GM19043 (cell line): Measurements from ENCODE around the gene TBC1D8B.

Experiments used
- ATAC-seq: cut with Tn5 transposase; IDR thresholded peaks from one replicate; pipeline ENCODE4 v1.9.1; 2021; ENCODE audit warnings: low read depth; ENCODE audit not compliant: unreplicated experiment

Gene TBC1D8B

GRCh38 chrX:106894978-106895452 lies 92.5 kb downstream of the TBC1D8B start:
- no peak for ATAC-seq

- ATAC-seq = no peak
Measured at GRCh38 chrX:106897259-106897658, 94.8 kb downstream of the TBC1D8B start.

- ATAC-seq = no peak
Measured at GRCh38 chrX:106898462-106898861, 96.0 kb downstream of the TBC1D8B start.

GRCh38 chrX:106899276-106899675 lies 96.8 kb downstream of the TBC1D8B start:
- ATAC-seq = no peak

GRCh38 chrX:106899841-106900240 lies 97.4 kb downstream of the TBC1D8B start:
- no peak for ATAC-seq

- ATAC-seq = no peak
Measured at GRCh38 chrX:106901341-106901740, 98.9 kb downstream of the TBC1D8B start.

- ATAC-seq = no peak
Measured at GRCh38 chrX:106901781-106902219, 99.3 kb downstream of the TBC1D8B start.

- ATAC-seq = no peak
Measured at GRCh38 chrX:106902684-106903083, 100.2 kb downstream of the TBC1D8B start.

- ATAC-seq = no peak
Measured at GRCh38 chrX:106903291-106903824, 100.9 kb downstream of the TBC1D8B start, which contains the start of gene RIPPLY1. Gene RIPPLY1 (minus strand): TSS chrX:106903341. CDS start chrX:106903287, 54 bp downstream.

GRCh38 chrX:106903856-106904528 lies 101.5 kb downstream of the TBC1D8B start:
- ATAC-seq = no peak

GRCh38 chrX:106905064-106905708 lies 102.7 kb downstream of the TBC1D8B start:
- no peak for ATAC-seq

GRCh38 chrX:106906361-106906760 lies 103.9 kb downstream of the TBC1D8B start:
- no peak for ATAC-seq

- no peak for ATAC-seq
Measured at GRCh38 chrX:106912864-106913263, 110.4 kb downstream of the TBC1D8B start.

GRCh38 chrX:106917830-106918500 lies 115.5 kb downstream of the TBC1D8B start:
- no peak for ATAC-seq

GRCh38 chrX:106919932-106920452 lies 117.5 kb downstream of the TBC1D8B start, which contains the start of gene CLDN2:
Gene CLDN2 (plus strand): TSS chrX:106920402. CDS start chrX:106928229, 7,827 bp downstream.
- ATAC-seq = no peak

GRCh38 chrX:106921637-106922036 lies 119.2 kb downstream of the TBC1D8B start:
- no peak for ATAC-seq
